ENCODE measurements around the gene ZC3H7B.

GRCh38 chr22:41406410-41406809 is 105.1 kb downstream of the ZC3H7B start:
- no peak for TF ChIP-seq POLR2A (IDR thresholded peaks at IDR 0.05)
- TF ChIP-seq POLR2AphosphoS5 (IDR thresholded peaks at IDR 0.05): no peak
